ENCODE results near the gene NR3C1. TPM values are rescaled to one million over a fixed set of nuclear protein-coding genes. Genes with fewer than 3 reads are reported as not detected.

The NR3C1 gene
- total and polyA plus RNA-seq, 2 of the 13 experiments (the other 11 are each of a cell fraction or from before 2014, with no cell fraction given), result 10.0 to 24.3 TPM

- WGBS (ENCODE audit: low lambda C conversion rate), result 24% methylated on average over 7 of the region's 7 CpGs
- H3K4me3 ChIP-seq (replicated peaks in 1 of 3; ENCODE audit: insufficient read depth in 1 of 3, low read depth in 2 of 3, low read length in 3 of 3), result peak overlapping the region in 2 of 3 experiments; percentile 25 to 35; a peak in 3 of 6 replicates
- FAIRE-seq (no peak), DNase-seq (ENCODE audit: low spot score) (no peak), ATAC-seq (no peak)
- H2AFZ ChIP-seq (ENCODE audit: low read length), result peak overlapping the region; percentile 70
- H3K79me2 ChIP-seq (ENCODE audit: insufficient read depth, low read length), result no peaks in the 10 kb centered on the region
- no peaks in the 10 kb centered on the region for H4K20me1 ChIP-seq (ENCODE audit: insufficient read depth, low read length)
- peak overlapping the region; percentile 68 for H3K4me2 ChIP-seq (ENCODE audit: low read depth, low read length)
- TF ChIP-seq NR3C1 (CRISPR knock-in tag; IDR thresholded peaks at IDR 0.05) (no peak), ZNF629 (CRISPR knock-in tag; conservative IDR thresholded peaks at IDR 0.05) (peak; percentile 50), NAIF1 (CRISPR knock-in tag; IDR thresholded peaks at IDR 0.05; ENCODE audit: borderline replicate concordance) (no peak)
- peaks cover 32% of the 10 kb centered on the region for H3K4me1 ChIP-seq (ENCODE audit: insufficient read depth, low read length)
- peaks cover 0 to 6% of the 10 kb centered on the region in 2 experiments; a peak in 3 of 5 replicates for H3K27me3 ChIP-seq (ENCODE audit: control insufficient read depth in 1 of 2, insufficient read depth in 2 of 2, low read length in 2 of 2)
- no peaks in the 10 kb centered on the region for H3K36me3 ChIP-seq (replicated peaks in 1 of 2; ENCODE audit: control insufficient read depth in 1 of 2, insufficient read depth in 2 of 2, low read length in 2 of 2)
- H3K9me3 ChIP-seq (ENCODE audit: low read length), result no peaks in the 10 kb centered on the region
- H3K27ac ChIP-seq (ENCODE audit: extremely low read length, insufficient read depth, low read length), result no peak overlapping the region
- intact Hi-C loops (cut with micrococcal nuclease; ENCODE audit: unreplicated experiment), result no loop called here
- no TSS peak for BruUV-seq (replicated peaks)
- in situ Hi-C loops (cut with HindIII; ENCODE audit: extremely low pct_ligation_motif_present, low pct_unique_long_range_greater_than_20kb), result loop anchor here (25.0 kb wide), 1 partner anchor 378 kb away; the partner anchor contains the start of gene HMHB1
- ChIA-PET CTCF (ENCODE audit: low intra/inter-chr PET ratio, low total read pairs) (no interaction called here), POLR2A (no interaction called here)
- H3K9ac ChIP-seq (ENCODE audit: insufficient read depth, low read depth, low read length), result no peak overlapping the region
Measured at GRCh38 chr5:143434261-143435209, 31.0 kb upstream of the NR3C1 start.

- CTCF ChIA-PET (ENCODE audit: low intra/inter-chr PET ratio, low total read pairs), result no interaction called here
- no peaks in the 10 kb centered on the region for H4K20me1 ChIP-seq (ENCODE audit: insufficient read depth, low read length)
- H3K4me2 ChIP-seq (ENCODE audit: low read depth, low read length), result no peak overlapping the region
- H3K9ac ChIP-seq (ENCODE audit: insufficient read depth, low read depth, low read length), result no peak overlapping the region
- WGBS (ENCODE audit: low lambda C conversion rate), result 76% methylated on average over 2 of the region's 2 CpGs
- H2AFZ ChIP-seq (ENCODE audit: low read length), result peak overlapping the region; percentile 30
- intact Hi-C loops (cut with micrococcal nuclease; ENCODE audit: unreplicated experiment) (no loop called here), in situ Hi-C loops (cut with HindIII; ENCODE audit: extremely low pct_ligation_motif_present, low pct_unique_long_range_greater_than_20kb) (loop anchor here (25.0 kb wide), 1 partner anchor 379 kb away; the partner anchor contains the start of gene HMHB1)
- H3K79me2 ChIP-seq (ENCODE audit: insufficient read depth, low read length), result no peaks in the 10 kb centered on the region
- peaks cover 32% of the 10 kb centered on the region for H3K4me1 ChIP-seq (ENCODE audit: insufficient read depth, low read length)
- no peaks in the 10 kb centered on the region for H3K9me3 ChIP-seq (ENCODE audit: low read length)
- DNase-seq (ENCODE audit: low spot score) (no peak), FAIRE-seq (no peak), ATAC-seq (no peak)
- no TSS peak for BruUV-seq (replicated peaks)
- H3K27me3 ChIP-seq (ENCODE audit: control insufficient read depth in 1 of 2, insufficient read depth in 2 of 2, low read length in 2 of 2), result peaks cover 0 to 6% of the 10 kb centered on the region in 2 experiments; a peak in 3 of 5 replicates
- no peak overlapping the region for H3K27ac ChIP-seq (ENCODE audit: extremely low read length, insufficient read depth, low read length)
- POLR2A ChIA-PET, result no interaction called here
- no peaks in the 10 kb centered on the region for H3K36me3 ChIP-seq (replicated peaks in 1 of 2; ENCODE audit: control insufficient read depth in 1 of 2, insufficient read depth in 2 of 2, low read length in 2 of 2)
- no peak overlapping the region for H3K4me3 ChIP-seq (replicated peaks in 1 of 3; ENCODE audit: insufficient read depth in 1 of 3, low read depth in 2 of 3, low read length in 3 of 3)
- TF ChIP-seq ZBTB46 (CRISPR knock-in tag; IDR thresholded peaks at IDR 0.05; ENCODE audit: borderline replicate concordance) (no peak), IKZF5 (CRISPR knock-in tag; IDR thresholded peaks at IDR 0.05) (no peak), U2AF2 (IDR thresholded peaks at IDR 0.05; ENCODE audit: low read depth, low read length) (no peak), ZNF784 (CRISPR knock-in tag; IDR thresholded peaks at IDR 0.05; ENCODE audit: borderline replicate concordance) (no peak), TFDP1 (CRISPR knock-in tag; IDR thresholded peaks at IDR 0.05; ENCODE audit: borderline replicate concordance) (no peak), PPARG (CRISPR knock-in tag; conservative IDR thresholded peaks at IDR 0.05) (no peak), ZBTB7B (CRISPR knock-in tag; IDR thresholded peaks at IDR 0.05) (no peak)
Measured at GRCh38 chr5:143433670-143434069, 30.2 kb upstream of the NR3C1 start.

All from HepG2 (cell line).